Adrenal gland (tissue), 12 donors: Measurements from ENCODE around the gene APOC3. TPM values are rescaled to one million over a fixed set of nuclear protein-coding genes. Genes with fewer than 3 reads are reported as not detected.

Experiments used
- DNase-seq, 7 donors: peaks; one replicate each; pipeline ENCODE4 v3.0.0-alpha.2; 2019 to 2020
- H3K27ac ChIP-seq, 5 donors: fragments of 200-600 bp; sonication (generic) in 4 of 5; 1 replicate in 3 of 5; 2 replicates in 2 of 5; pipeline versions ENCODE4 v1.5.1 to v1.8.0; 2016 to 2020; ENCODE audit warnings: mild to moderate bottlenecking in 1 of 5
- H3K27me3 ChIP-seq: fragments of 200-600 bp; 2 replicates; pipeline ENCODE4 v1.8.0; 2021
- H3K36me3 ChIP-seq, 2 donors: fragments of 200-600 bp; replicated peaks in 1 of 2; 1 replicate in 1 of 2; 2 replicates in 1 of 2; pipeline versions ENCODE4 v1.5.1 to v1.8.0; 2018 to 2022
- H3K4me1 ChIP-seq, 2 donors: fragments of 200-600 bp; replicated peaks in 1 of 2; 1 replicate in 1 of 2; 2 replicates in 1 of 2; pipeline versions ENCODE4 v1.5.1 to v1.8.0; 2018 to 2021
- H3K4me3 ChIP-seq, 4 donors: fragments of 200-600 bp; sonication (generic) in 3 of 4; one replicate each; pipeline ENCODE4 v1.5.1; 2016 to 2018
- H3K9me3 ChIP-seq, 3 donors: fragments of 200-600 bp; sonication (generic) in 1 of 3; replicated peaks in 1 of 3; 1 replicate in 2 of 3; 2 replicates in 1 of 3; pipeline versions ENCODE4 v1.5.1 to v1.8.0; 2016 to 2021
- CTCF ChIP-seq, 6 experiments: fragments of 450-650 bp in 4 of 6; fragments of 200-600 bp in 2 of 6; sonication (generic) in 1 of 6; IDR thresholded peaks; 1 replicate in 5 of 6; 2 replicates in 1 of 6; pipeline versions ENCODE4 v1.5.1 to v1.8.0; 2016 to 2021; ENCODE audit warnings: antibody characterized with exemption in 6 of 6, mild to moderate bottlenecking in 2 of 6, moderate library complexity in 1 of 6
- POLR2A ChIP-seq, 2 donors: fragments of 450-650 bp; IDR thresholded peaks; one replicate each; pipeline ENCODE4 v1.6.1; 2017; ENCODE audit warnings: antibody characterized with exemption in 2 of 2, mild to moderate bottlenecking in 2 of 2, moderate library complexity in 1 of 2
- WGBS, 4 donors: extraction: QIAGEN DNeasy Blood & Tissue Kit in 2 of 4; methylation state at CpG; one replicate each; pipeline versions ENCODE4 v1.1.5 to v1.1.7; 2013 to 2017; 5-methylcytosine and 5-hydroxymethylcytosine counted together
- intact Hi-C, 2 donors: fragments of 100-400 bp; cut with DNase I; formaldehyde crosslinking; loops; one replicate each; pipeline versions ENCODE4 v1.14.1 to v1.15.0; 2022 to 2023
- polyA plus RNA-seq, 3 donors: library from polyadenylated mRNA; stranded (reverse); fragments of 200-250 nt in 2 of 3; fragments of 350-450 nt in 1 of 3; fragmentation: Illumina TruSeq in 1 of 3; extraction: RNeasy Lipid Tissue Mini Kit (QIAGEN cat#74804) in 1 of 3; gene quantifications; one replicate each; pipeline ENCODE4 v1.2.3, GENCODE V29; 2013 to 2014
- total RNA-seq, 9 donors: library from RNA; depleted of rRNA in 4 of 9; stranded (reverse); fragments of >200 nt in 4 of 9; fragments of 120-200 nt in 1 of 9; fragmentation: NEBNext Ultra II Directional in 1 of 9; extraction: Animal tissue kit (Norgen Biotek cat#: 25700) in 1 of 9; gene quantifications; one replicate each; pipeline versions ENCODE4 v1.1.0 to v1.2.4, GENCODE V29; 2013 to 2023
- donor health status: healthy with polysubstance abuse.
- donor health status: Bipolar disorder and iron deficiency.
- donor health status: DM: yes; HTN: yes; CAD: no.
- donor health status: DM: no; HTN: no; CAD: no.
- donor health status: DM: no; HTN: no; CAD: no.
- donor health status: DM: yes; HTN: yes; CAD: no.

The APOC3 gene
- total and polyA plus RNA-seq, 12 donors, result 0.20 to 3.1 (median 1.0) TPM; not detected in 5

GRCh38 chr11:116835042-116835772, 5.5 kb downstream of the APOC3 start:
- Histone ChIP-seq H3K4me3 (peak overlapping the region in 1 of 4 donors; percentile 44), H3K27ac (peak overlapping the region in 3 of 5 donors; percentile 14 to 73 (median 56)), H3K4me1 (peaks cover 9 to 17% of the 10 kb centered on the region in 2 donors), H3K9me3 (no peaks in the 10 kb centered on the region), H3K27me3 (no peaks in the 10 kb centered on the region), H3K36me3 (no peaks in the 10 kb centered on the region)
- TF ChIP-seq POLR2A (IDR thresholded peaks at IDR 0.05) (no peak), CTCF (IDR thresholded peaks at IDR 0.05) (no peak)
- intact Hi-C loops, result loop anchor here in 1 of 2 donors (5.0 kb wide), 1 partner anchor 43 kb away; the partner anchor contains the start of gene APOA5
- WGBS, 4 donors, result 42 to 68% (median 47%) methylated on average over 18 to 28 of the region's 28 CpGs
- DNase-seq, result no peak

GRCh38 chr11:116835791-116836631, 6.3 kb downstream of the APOC3 start:
- Histone ChIP-seq H3K36me3 (no peaks in the 10 kb centered on the region), H3K9me3 (no peaks in the 10 kb centered on the region), H3K27ac (peak overlapping the region in 3 of 5 donors; percentile 14 to 73 (median 56)), H3K4me1 (peaks cover 9 to 17% of the 10 kb centered on the region in 2 donors), H3K27me3 (no peaks in the 10 kb centered on the region), H3K4me3 (peak overlapping the region in 1 of 4 donors; percentile 44)
- intact Hi-C loops, result loop anchor here in 1 of 2 donors (5.0 kb wide), 1 partner anchor 44 kb away; the partner anchor contains the start of gene APOA5
- peak; percentile 76 to 91 (median 86) for DNase-seq
- 8 to 33% (median 15%) methylated on average over 17 to 57 of the region's 57 CpGs for WGBS, 4 donors
- no peak for TF ChIP-seq POLR2A (IDR thresholded peaks at IDR 0.05)
- TF ChIP-seq CTCF (IDR thresholded peaks at IDR 0.05), result peak; percentile 11 to 53 (median 37)

GRCh38 chr11:116836632-116836991, 6.9 kb downstream of the APOC3 start:
- Histone ChIP-seq H3K36me3 (no peaks in the 10 kb centered on the region), H3K4me3 (no peak overlapping the region), H3K27me3 (no peaks in the 10 kb centered on the region), H3K4me1 (peaks cover 9 to 17% of the 10 kb centered on the region in 2 donors), H3K9me3 (no peaks in the 10 kb centered on the region), H3K27ac (no peak overlapping the region)
- intact Hi-C loops, result loop anchor here in 1 of 2 donors (5.0 kb wide), 1 partner anchor 44 kb away; the partner anchor contains the start of gene APOA5
- WGBS, 4 donors, result 80 to 90% (median 86%) methylated on average over 5 to 7 of the region's 7 CpGs
- DNase-seq, result no peak
- TF ChIP-seq CTCF (IDR thresholded peaks at IDR 0.05) (no peak), POLR2A (IDR thresholded peaks at IDR 0.05) (no peak)
